K562 (cell line): ENCODE results near the gene SAE1. TPM values are rescaled to one million over a fixed set of nuclear protein-coding genes. Genes with fewer than 3 reads are reported as not detected.

Source experiments
- BRCA1 ChIP-seq, 2 experiments: fragments of 450-650 bp in 1 of 2; sonication (generic) in 1 of 2; formaldehyde crosslinking in 1 of 2; IDR thresholded peaks; 2 replicates each; pipeline versions ENCODE4 v1.5.0 to v1.6.1; 2017 to 2020; ENCODE audit warnings: mild to moderate bottlenecking in 1 of 2, missing genetic modification reagents in 1 of 2
- IRF2 ChIP-seq: sonication (generic); formaldehyde crosslinking; IDR thresholded peaks from 2 replicates; pipeline ENCODE4 v1.8.1; 2022; ENCODE audit warnings: mild to moderate bottlenecking, missing genetic modification reagents
- MAFG ChIP-seq: fragments of 450-650 bp; conservative IDR thresholded peaks from 2 replicates; pipeline ENCODE4 v1.6.1; 2016; ENCODE audit warnings: missing genetic modification characterization, missing compliant biosample characterization
- MAFK ChIP-seq: IDR thresholded peaks from 2 replicates; pipeline ENCODE4 v1.6.1; 2011; ENCODE audit warnings: low read length, improper control_type of control experiment
- MYBL2 ChIP-seq, 2 experiments: fragments of 450-650 bp in 1 of 2; sonication (generic) in 1 of 2; formaldehyde crosslinking in 1 of 2; IDR thresholded peaks; 2 replicates each; pipeline versions ENCODE4 v1.6.1 to v1.8.1; 2017 to 2022; ENCODE audit warnings: borderline replicate concordance in 1 of 2, inconsistent platforms in 1 of 2, low read depth in 1 of 2, mild to moderate bottlenecking in 1 of 2, missing genetic modification reagents in 1 of 2, moderate library complexity in 1 of 2
- NFXL1 ChIP-seq: fragments of 450-650 bp; formaldehyde crosslinking; IDR thresholded peaks from 2 replicates; pipeline ENCODE4 v1.4.0; 2021; ENCODE audit warnings: mild to moderate bottlenecking
- PHB ChIP-seq: fragments of 250-450 bp; sonication (Bioruptor Pico); IDR thresholded peaks from 2 replicates; pipeline ENCODE4 v1.5.0; 2021
- REST ChIP-seq, 2 experiments: fragments of 450-650 bp; formaldehyde crosslinking in 1 of 2; IDR thresholded peaks; 2 replicates each; pipeline versions ENCODE4 v1.4.0 to v1.6.1; 2014 to 2020; ENCODE audit warnings: mild to moderate bottlenecking in 2 of 2, borderline replicate concordance in 1 of 2, low read depth in 1 of 2
- ZNF253 ChIP-seq: fragments of 250-450 bp; sonication (Bioruptor Pico); conservative IDR thresholded peaks from 2 replicates; pipeline ENCODE4 v1.6.1; 2021; ENCODE audit warnings: mild to moderate bottlenecking
- ZNF655 ChIP-seq: fragments of 250-450 bp; sonication (Bioruptor Pico); IDR thresholded peaks from 2 replicates; pipeline ENCODE4 v1.5.0; 2021
- polyA plus RNA-seq, 8 experiments: library from polyadenylated mRNA; depleted of rRNA in 4 of 8; stranded (reverse) in 5 of 8; unstranded in 3 of 8; fragments of >200 nt; fragmentation: Nextera tagmentation in 2 of 8; fragmentation: Illumina TruSeq in 1 of 8; extraction: Ambion mirVana in 2 of 8; extraction: Trizol in 1 of 8; gene quantifications; 2 replicates each; pipeline versions ENCODE4 v1.2.1 to v1.2.3, GENCODE V29; 2011 to 2014; ENCODE audit warnings: inconsistent platforms in 1 of 8, missing spikeins in 1 of 8
- total RNA-seq, 7 experiments: library from RNA; depleted of rRNA in 6 of 7; stranded (reverse); fragments of >200 nt in 6 of 7; fragmentation: Illumina TruSeq in 2 of 7; extraction: Trizol in 2 of 7; gene quantifications; 2 replicates each; pipeline versions ENCODE4 v1.2.1 to v1.2.3, GENCODE V29; 2011 to 2021; ENCODE audit warnings: low replicate concordance in 1 of 7
- TF ChIP-seq, protein P1 (sequence below): fragments of 250-450 bp; sonication (Bioruptor Pico); IDR thresholded peaks from 2 replicates; pipeline ENCODE4 v1.5.0; 2021; ENCODE audit warnings: mild to moderate bottlenecking, borderline replicate concordance
- TF ChIP-seq, protein P2 (sequence below): fragments of 250-450 bp; sonication (Bioruptor Pico); IDR thresholded peaks from 2 replicates; pipeline ENCODE4 v1.8.0; 2021; ENCODE audit warnings: borderline replicate concordance, mild to moderate bottlenecking, moderate library complexity; ENCODE audit not compliant: poor library complexity, severe bottlenecking
- TF ChIP-seq, protein P3 (sequence below): IDR thresholded peaks from 2 replicates; pipeline ENCODE4 v1.6.1; 2011; ENCODE audit not compliant: insufficient read length; ENCODE audit errors: extremely low read depth

The SAE1 gene
- total and polyA plus RNA-seq, 9 of the 15 experiments (the other 6 are each of a cell fraction or from before 2014, with no cell fraction given), result 82.8 to 299 (median 217) TPM

GRCh38 chr19:47099576-47100050 is 31.0 kb upstream of the SAE1 start (continued):
- TF ChIP-seq, protein P1, sequence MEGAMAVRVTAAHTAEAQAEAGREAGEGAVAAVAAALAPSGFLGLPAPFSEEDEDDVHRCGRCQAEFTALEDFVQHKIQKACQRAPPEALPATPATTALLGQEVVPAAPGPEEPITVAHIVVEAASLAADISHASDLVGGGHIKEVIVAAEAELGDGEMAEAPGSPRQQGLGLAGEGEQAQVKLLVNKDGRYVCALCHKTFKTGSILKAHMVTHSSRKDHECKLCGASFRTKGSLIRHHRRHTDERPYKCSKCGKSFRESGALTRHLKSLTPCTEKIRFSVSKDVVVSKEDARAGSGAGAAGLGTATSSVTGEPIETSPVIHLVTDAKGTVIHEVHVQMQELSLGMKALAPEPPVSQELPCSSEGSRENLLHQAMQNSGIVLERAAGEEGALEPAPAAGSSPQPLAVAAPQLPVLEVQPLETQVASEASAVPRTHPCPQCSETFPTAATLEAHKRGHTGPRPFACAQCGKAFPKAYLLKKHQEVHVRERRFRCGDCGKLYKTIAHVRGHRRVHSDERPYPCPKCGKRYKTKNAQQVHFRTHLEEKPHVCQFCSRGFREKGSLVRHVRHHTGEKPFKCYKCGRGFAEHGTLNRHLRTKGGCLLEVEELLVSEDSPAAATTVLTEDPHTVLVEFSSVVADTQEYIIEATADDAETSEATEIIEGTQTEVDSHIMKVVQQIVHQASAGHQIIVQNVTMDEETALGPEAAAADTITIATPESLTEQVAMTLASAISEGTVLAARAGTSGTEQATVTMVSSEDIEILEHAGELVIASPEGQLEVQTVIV, result no peak
- TF ChIP-seq BRCA1 (IDR thresholded peaks at IDR 0.05) (no peak), BRCA1 (CRISPR knock-in tag; IDR thresholded peaks at IDR 0.05) (no peak), PHB (CRISPR knock-in tag) (no peak), ZNF253 (no peak), MAFK (no peak), MYBL2 (IDR thresholded peaks at IDR 0.05; ENCODE audit: low read depth) (no peak), MYBL2 (CRISPR knock-in tag; IDR thresholded peaks at IDR 0.05; ENCODE audit: borderline replicate concordance) (no peak), ZNF655 (CRISPR knock-in tag) (no peak), IRF2 (no peak), REST (IDR thresholded peaks at IDR 0.05; ENCODE audit: borderline replicate concordance) (no peak), REST (CRISPR knock-in tag; IDR thresholded peaks at IDR 0.05; ENCODE audit: low read depth) (no peak), NFXL1 (no peak), MAFG (tag) (no peak)
- TF ChIP-seq, protein P2, sequence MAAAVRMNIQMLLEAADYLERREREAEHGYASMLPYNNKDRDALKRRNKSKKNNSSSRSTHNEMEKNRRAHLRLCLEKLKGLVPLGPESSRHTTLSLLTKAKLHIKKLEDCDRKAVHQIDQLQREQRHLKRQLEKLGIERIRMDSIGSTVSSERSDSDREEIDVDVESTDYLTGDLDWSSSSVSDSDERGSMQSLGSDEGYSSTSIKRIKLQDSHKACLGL (CRISPR knock-in tag), result no peak
- TF ChIP-seq, protein P3, sequence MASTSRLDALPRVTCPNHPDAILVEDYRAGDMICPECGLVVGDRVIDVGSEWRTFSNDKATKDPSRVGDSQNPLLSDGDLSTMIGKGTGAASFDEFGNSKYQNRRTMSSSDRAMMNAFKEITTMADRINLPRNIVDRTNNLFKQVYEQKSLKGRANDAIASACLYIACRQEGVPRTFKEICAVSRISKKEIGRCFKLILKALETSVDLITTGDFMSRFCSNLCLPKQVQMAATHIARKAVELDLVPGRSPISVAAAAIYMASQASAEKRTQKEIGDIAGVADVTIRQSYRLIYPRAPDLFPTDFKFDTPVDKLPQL, result no peak
